ENCODE measurements around the gene SLC3A2.

SLC3A2 gene

GRCh38 chr11:62852523-62853188, 28.0 kb upstream of the SLC3A2 start:
- no peak for DNase-seq
- Histone ChIP-seq H3K27me3 (replicated peaks in 2 of 5; ENCODE audit: control insufficient read depth in 4 of 5, insufficient read depth in 5 of 5, low read length in 4 of 5) (no peaks in the 10 kb centered on the region), H3K9me3 (ENCODE audit: control extremely low read depth in 1 of 5, control insufficient read depth in 4 of 5, insufficient read depth in 2 of 5, low read depth in 1 of 5, low read length in 4 of 5) (no peaks in the 10 kb centered on the region), H3K36me3 (ENCODE audit: control insufficient read depth in 4 of 4, insufficient read depth in 4 of 4, low read length in 3 of 4) (peaks cover 12 to 37% (median 23%) of the 10 kb centered on the region in 4 experiments), H3K4me3 (ENCODE audit: control insufficient read depth in 1 of 7, extremely low read depth in 1 of 7, insufficient read depth in 4 of 7, low read depth in 2 of 7, low read length in 6 of 7) (peak overlapping the region in 2 of 7 experiments; percentile 89 to 100), H3K27ac (ENCODE audit: insufficient read depth in 1 of 2, low read depth in 1 of 2, low read length in 2 of 2, poor library complexity in 1 of 2, severe bottlenecking in 2 of 2) (peak overlapping the region in 1 of 2 experiments; percentile 91), H3K4me1 (ENCODE audit: control extremely low read depth in 1 of 4, control insufficient read depth in 4 of 4, insufficient read depth in 4 of 4, low read length in 3 of 4) (peaks cover 25 to 44% (median 32%) of the 10 kb centered on the region in 4 experiments)
- CTCF ChIA-PET, result interaction anchor here (1.0 to 2.2 kb wide), 4 partner anchors 9 to 67 kb away, joined by 3 to 9 read pairs (median 4); no protein-coding TSS in a partner anchor
- POLR2A ChIA-PET, result interaction anchor here (9.1 kb wide), 1 partner anchor 12 kb away, joined by 121 read pairs; the partner anchor contains the start of gene WDR74

DNA sequence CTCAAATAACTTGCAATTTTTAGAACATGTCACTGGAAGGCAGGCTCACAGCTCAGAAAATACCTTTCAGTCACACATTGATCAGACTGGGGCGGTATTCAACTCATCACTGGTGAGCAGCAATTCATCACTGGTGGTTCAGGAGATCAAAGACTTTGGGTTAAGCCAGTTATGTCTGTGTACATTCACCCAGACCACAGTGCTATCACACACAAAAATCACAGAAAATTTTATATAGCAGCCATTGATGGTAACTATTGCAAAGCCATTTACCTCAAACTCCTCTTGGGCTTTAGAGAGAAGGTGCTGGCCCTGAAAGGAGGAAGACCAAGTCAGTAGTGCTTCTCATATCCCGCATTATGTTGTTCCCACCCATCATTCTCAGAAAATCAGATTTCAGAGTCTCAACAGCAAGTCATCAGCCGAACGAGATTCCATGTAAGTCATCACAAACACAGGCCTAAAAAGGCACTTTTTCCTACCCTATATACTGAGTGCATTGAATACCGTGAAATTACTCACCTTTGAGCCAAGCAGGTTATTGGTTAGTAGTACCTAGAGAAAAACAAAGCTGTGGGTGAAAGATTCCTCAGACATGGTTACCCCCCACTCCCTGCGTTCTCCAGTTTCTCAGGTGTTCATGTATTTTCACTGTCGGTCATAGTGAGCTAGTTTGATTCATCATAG, 27.3 kb upstream of the SLC3A2 start:
- Histone ChIP-seq H3K27ac (ENCODE audit: insufficient read depth in 1 of 2, low read depth in 1 of 2, low read length in 2 of 2, poor library complexity in 1 of 2, severe bottlenecking in 2 of 2) (peak overlapping the region in 1 of 2 experiments; percentile 91), H3K27me3 (replicated peaks in 2 of 5; ENCODE audit: control insufficient read depth in 4 of 5, insufficient read depth in 5 of 5, low read length in 4 of 5) (no peaks in the 10 kb centered on the region), H3K4me3 (ENCODE audit: control insufficient read depth in 1 of 7, extremely low read depth in 1 of 7, insufficient read depth in 4 of 7, low read depth in 2 of 7, low read length in 6 of 7) (peak overlapping the region in 4 of 7 experiments; percentile 89 to 100 (median 98)), H3K4me1 (ENCODE audit: control extremely low read depth in 1 of 4, control insufficient read depth in 4 of 4, insufficient read depth in 4 of 4, low read length in 3 of 4) (peaks cover 25 to 50% (median 36%) of the 10 kb centered on the region in 4 experiments), H3K9me3 (ENCODE audit: control extremely low read depth in 1 of 5, control insufficient read depth in 4 of 5, insufficient read depth in 2 of 5, low read depth in 1 of 5, low read length in 4 of 5) (no peaks in the 10 kb centered on the region), H3K36me3 (ENCODE audit: control insufficient read depth in 4 of 4, insufficient read depth in 4 of 4, low read length in 3 of 4) (peaks cover 12 to 37% (median 23%) of the 10 kb centered on the region in 4 experiments)
- no peak for DNase-seq
- 100% methylated on average over 4 of the region's 7 CpGs for WGBS (ENCODE audit: insufficient coverage)
- ChIA-PET CTCF (interaction anchor here (0.9 to 2.2 kb wide), 6 partner anchors 9 to 31 kb away, joined by 3 to 7 read pairs (median 4); partner anchors contain the start of gene SLC3A2), POLR2A (interaction anchor here (1.0 to 9.1 kb wide), 3 partner anchors 12 to 46 kb away, joined by 3 to 121 read pairs (median 5); partner anchors contain the start of genes SLC3A2 and WDR74)

DNA sequence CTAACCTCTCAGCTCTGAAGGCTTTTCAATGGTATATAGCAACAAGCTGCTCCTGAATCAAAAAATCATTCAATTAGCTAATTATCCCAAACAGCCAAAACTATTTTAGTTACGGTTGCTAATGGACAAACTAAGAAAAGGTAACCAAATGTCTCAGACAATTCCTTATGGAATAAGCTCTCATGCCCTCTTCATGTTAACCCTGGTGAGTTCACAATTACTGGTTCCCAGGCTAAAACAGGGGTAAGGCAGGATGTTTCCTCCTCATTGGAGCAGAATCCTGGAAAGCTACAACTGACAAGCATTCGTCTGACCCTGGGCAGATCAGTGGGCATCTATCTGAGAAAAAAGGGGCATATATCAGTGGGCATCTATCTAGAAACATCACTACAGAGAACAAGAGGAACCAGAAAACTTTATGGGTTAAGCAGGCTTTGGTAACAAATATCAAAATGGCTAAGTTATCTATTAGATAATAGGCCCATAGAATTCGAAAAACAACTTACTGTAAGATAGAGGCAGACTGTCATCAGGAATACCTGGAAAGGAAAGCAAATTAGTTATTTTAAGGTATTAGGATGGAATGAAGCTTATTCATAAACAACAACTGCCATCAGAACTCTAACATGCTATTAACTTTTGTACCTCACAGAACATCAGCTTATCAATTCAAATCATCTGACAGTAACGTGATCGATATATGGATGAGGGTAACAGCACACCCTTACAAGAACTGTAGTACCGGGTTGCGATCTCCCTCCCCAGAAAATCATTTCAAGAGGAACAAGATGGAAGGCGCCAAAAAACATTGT, 26.5 kb upstream of the SLC3A2 start:
- POLR2A ChIA-PET, result interaction anchor here (0.5 to 9.1 kb wide), 8 partner anchors 8 to 109 kb away, joined by 3 to 121 read pairs (median 3); partner anchors contain the start of genes POLR2G, SLC3A2, STX5 and WDR74
- Histone ChIP-seq H3K4me1 (ENCODE audit: control extremely low read depth in 1 of 4, control insufficient read depth in 4 of 4, insufficient read depth in 4 of 4, low read length in 3 of 4) (peaks cover 25 to 50% (median 36%) of the 10 kb centered on the region in 4 experiments), H3K9me3 (ENCODE audit: control extremely low read depth in 1 of 5, control insufficient read depth in 4 of 5, insufficient read depth in 2 of 5, low read depth in 1 of 5, low read length in 4 of 5) (no peaks in the 10 kb centered on the region), H3K4me3 (ENCODE audit: control insufficient read depth in 1 of 7, extremely low read depth in 1 of 7, insufficient read depth in 4 of 7, low read depth in 2 of 7, low read length in 6 of 7) (peak overlapping the region in 6 of 7 experiments; percentile 89 to 100 (median 98)), H3K27me3 (replicated peaks in 2 of 5; ENCODE audit: control insufficient read depth in 4 of 5, insufficient read depth in 5 of 5, low read length in 4 of 5) (no peaks in the 10 kb centered on the region), H3K36me3 (ENCODE audit: control insufficient read depth in 4 of 4, insufficient read depth in 4 of 4, low read length in 3 of 4) (peaks cover 12 to 37% (median 23%) of the 10 kb centered on the region in 4 experiments), H3K27ac (ENCODE audit: insufficient read depth in 1 of 2, low read depth in 1 of 2, low read length in 2 of 2, poor library complexity in 1 of 2, severe bottlenecking in 2 of 2) (peak overlapping the region in 1 of 2 experiments; percentile 91)
- WGBS (ENCODE audit: insufficient coverage), result 40% methylated on average over 3 of the region's 8 CpGs
- no peak for DNase-seq
- CTCF ChIA-PET, result interaction anchor here (0.9 to 2.3 kb wide), 9 partner anchors 9 to 983 kb away, joined by 3 to 10 read pairs (median 5); partner anchors contain the start of genes SLC3A2 and TMEM179B

DNA sequence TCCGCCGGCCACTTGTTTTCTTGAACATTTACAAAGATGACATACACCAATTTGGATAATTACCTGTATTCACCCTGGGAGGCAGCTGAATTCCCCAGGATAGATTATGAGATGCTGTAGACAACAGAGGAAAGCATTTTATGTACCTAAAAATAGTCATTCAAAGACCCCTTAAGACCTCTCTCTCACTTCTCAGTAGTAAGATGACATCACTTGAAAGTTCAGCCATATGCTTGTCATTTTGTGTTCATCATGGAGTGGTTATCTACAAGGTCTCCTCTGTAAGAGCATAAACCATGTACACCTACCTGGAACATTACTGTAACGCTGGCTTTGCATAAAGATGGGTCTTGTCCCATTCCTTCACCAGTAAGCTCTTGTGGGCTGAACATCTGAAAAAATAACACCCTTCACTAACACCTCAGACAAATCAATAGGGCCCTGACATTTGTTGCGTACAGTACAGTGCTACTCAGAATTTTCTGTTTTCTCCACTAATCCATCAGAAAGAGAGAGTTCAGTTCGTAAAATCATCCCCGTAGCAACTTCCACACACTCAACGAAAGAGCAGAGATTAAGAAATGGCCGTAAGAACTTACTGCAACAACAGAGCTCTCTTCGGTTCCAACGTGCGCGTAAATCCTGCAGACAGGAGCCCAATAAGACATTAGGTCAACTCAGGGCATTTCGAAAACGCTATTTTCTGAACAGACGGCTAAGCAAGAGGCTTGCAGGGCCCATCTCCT, 25.7 kb upstream of the SLC3A2 start:
- POLR2A ChIA-PET, result interaction anchor here (0.8 to 9.1 kb wide), 10 partner anchors 9 to 190 kb away, joined by 3 to 121 read pairs (median 4); partner anchors contain the start of genes C11orf98, CSKMT, LBHD1 and POLR2G
- Histone ChIP-seq H3K9me3 (ENCODE audit: control extremely low read depth in 1 of 5, control insufficient read depth in 4 of 5, insufficient read depth in 2 of 5, low read depth in 1 of 5, low read length in 4 of 5) (no peaks in the 10 kb centered on the region), H3K27me3 (replicated peaks in 2 of 5; ENCODE audit: control insufficient read depth in 4 of 5, insufficient read depth in 5 of 5, low read length in 4 of 5) (no peaks in the 10 kb centered on the region), H3K27ac (ENCODE audit: insufficient read depth in 1 of 2, low read depth in 1 of 2, low read length in 2 of 2, poor library complexity in 1 of 2, severe bottlenecking in 2 of 2) (peak overlapping the region; percentile 55 to 91), H3K4me1 (ENCODE audit: control extremely low read depth in 1 of 4, control insufficient read depth in 4 of 4, insufficient read depth in 4 of 4, low read length in 3 of 4) (peaks cover 25 to 53% (median 38%) of the 10 kb centered on the region in 4 experiments), H3K4me3 (ENCODE audit: control insufficient read depth in 1 of 7, extremely low read depth in 1 of 7, insufficient read depth in 4 of 7, low read depth in 2 of 7, low read length in 6 of 7) (peak overlapping the region; percentile 79 to 100 (median 97)), H3K36me3 (ENCODE audit: control insufficient read depth in 4 of 4, insufficient read depth in 4 of 4, low read length in 3 of 4) (peaks cover 12 to 39% (median 23%) of the 10 kb centered on the region in 4 experiments)
- 0% methylated on average over 13 of the region's 15 CpGs for WGBS (ENCODE audit: insufficient coverage)
- DNase-seq, result no peak
- CTCF ChIA-PET, result interaction anchor here (0.6 to 2.3 kb wide), 11 partner anchors 14 to 1943 kb away, joined by 3 to 10 read pairs (median 5); partner anchors contain the start of genes SLC3A2 and TMEM179B

DNA sequence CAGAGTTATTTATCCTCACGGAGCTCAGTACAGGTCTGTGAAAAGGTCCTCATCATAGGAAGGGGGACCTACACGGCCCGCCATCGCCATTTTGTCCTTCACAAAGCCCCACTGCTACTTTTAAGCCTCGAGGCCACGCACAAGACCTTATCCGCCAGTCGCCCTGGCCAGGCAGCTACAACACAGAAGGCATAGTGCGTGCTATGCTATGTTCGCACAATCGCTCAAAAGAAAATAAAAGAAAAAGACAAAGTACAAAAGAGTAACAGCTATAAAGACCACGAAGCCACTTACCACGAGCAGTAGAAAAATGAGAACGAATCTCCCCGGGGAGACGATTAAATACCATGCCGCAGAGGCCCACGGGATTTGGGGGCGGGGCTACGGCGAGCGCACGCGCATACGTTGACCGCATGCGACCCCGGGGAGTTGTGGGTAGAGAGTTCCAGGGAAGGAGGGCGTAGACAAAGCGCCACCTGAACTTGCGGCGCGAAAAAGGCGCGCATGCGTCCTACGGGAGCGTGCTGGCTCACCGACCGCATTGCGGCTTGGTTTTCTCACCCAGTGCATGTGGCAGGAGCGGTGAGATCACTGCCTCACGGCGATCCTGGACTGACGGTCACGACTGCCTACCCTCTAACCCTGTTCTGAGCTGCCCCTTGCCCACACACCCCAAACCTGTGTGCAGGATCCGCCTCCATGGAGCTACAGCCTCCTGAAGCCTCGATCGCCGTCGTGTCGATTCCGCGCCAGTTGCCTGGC, 24.9 kb upstream of the SLC3A2 start:
- WGBS (ENCODE audit: insufficient coverage), result 0% methylated on average over 35 of the region's 54 CpGs
- Histone ChIP-seq H3K4me3 (ENCODE audit: control insufficient read depth in 1 of 7, extremely low read depth in 1 of 7, insufficient read depth in 4 of 7, low read depth in 2 of 7, low read length in 6 of 7) (peak overlapping the region; percentile 79 to 100 (median 97)), H3K9me3 (ENCODE audit: control extremely low read depth in 1 of 5, control insufficient read depth in 4 of 5, insufficient read depth in 2 of 5, low read depth in 1 of 5, low read length in 4 of 5) (no peaks in the 10 kb centered on the region), H3K36me3 (ENCODE audit: control insufficient read depth in 4 of 4, insufficient read depth in 4 of 4, low read length in 3 of 4) (peaks cover 12 to 39% (median 23%) of the 10 kb centered on the region in 4 experiments), H3K27me3 (replicated peaks in 2 of 5; ENCODE audit: control insufficient read depth in 4 of 5, insufficient read depth in 5 of 5, low read length in 4 of 5) (no peaks in the 10 kb centered on the region), H3K4me1 (ENCODE audit: control extremely low read depth in 1 of 4, control insufficient read depth in 4 of 4, insufficient read depth in 4 of 4, low read length in 3 of 4) (peaks cover 25 to 54% (median 38%) of the 10 kb centered on the region in 4 experiments), H3K27ac (ENCODE audit: insufficient read depth in 1 of 2, low read depth in 1 of 2, low read length in 2 of 2, poor library complexity in 1 of 2, severe bottlenecking in 2 of 2) (peak overlapping the region; percentile 55 to 91)
- ChIA-PET POLR2A (interaction anchor here (0.5 to 9.1 kb wide), 11 partner anchors 11 to 190 kb away, joined by 3 to 121 read pairs (median 3); partner anchors contain the start of genes C11orf98, CSKMT, LBHD1 and POLR2G), CTCF (interaction anchor here (0.6 to 2.3 kb wide), 12 partner anchors 11 to 1942 kb away, joined by 3 to 10 read pairs (median 4); partner anchors contain the start of genes SLC3A2 and TMEM179B)
- peak; percentile 98 to 99 (median 98) for DNase-seq

Measured in common myeloid progenitor, CD34-positive (primary cell).